ENCODE results near the gene KCNB1. TPM values are rescaled to one million over a fixed set of nuclear protein-coding genes. Genes with fewer than 3 reads are reported as not detected.

Gene KCNB1
- total and polyA plus RNA-seq, 2 experiments from 2014 or later, result 0.11 to 0.13 TPM

Other genes with a start within 250 kb of the KCNB1 start
- gene ZNFX1, start 204.6 kb downstream of the KCNB1 start, total RNA-seq (2014; rRNA removed; shearing (Covaris generic)), result 46.5 and 50.7 TPM in 2 replicates
- 47.3 and 49.2 TPM in 2 replicates for gene ZNFX1, start 204.6 kb downstream of the KCNB1 start, polyA plus RNA-seq (2016; fragmentation: Nextera tagmentation; extraction: Ambion mirVana)
- gene PTGIS, start 85.5 kb upstream of the KCNB1 start, total RNA-seq (2014; rRNA removed; shearing (Covaris generic)), result 178 and 192 TPM in 2 replicates
- gene PTGIS, start 85.5 kb upstream of the KCNB1 start, polyA plus RNA-seq (2016; fragmentation: Nextera tagmentation; extraction: Ambion mirVana), result 109 and 114 TPM in 2 replicates
- 15.9 and 16.9 TPM in 2 replicates for gene B4GALT5, start 231.2 kb upstream of the KCNB1 start, total RNA-seq (2014; rRNA removed; shearing (Covaris generic))
- 4.2 and 4.5 TPM in 2 replicates for gene B4GALT5, start 231.2 kb upstream of the KCNB1 start, polyA plus RNA-seq (2016; fragmentation: Nextera tagmentation; extraction: Ambion mirVana)